ENCODE measurements around the gene MEA1. TPM values are rescaled to one million over a fixed set of nuclear protein-coding genes. Genes with fewer than 3 reads are reported as not detected.

MEA1 gene
- total RNA-seq, 2 donors from 2014 or later = 93.3 to 104 TPM

DNA sequence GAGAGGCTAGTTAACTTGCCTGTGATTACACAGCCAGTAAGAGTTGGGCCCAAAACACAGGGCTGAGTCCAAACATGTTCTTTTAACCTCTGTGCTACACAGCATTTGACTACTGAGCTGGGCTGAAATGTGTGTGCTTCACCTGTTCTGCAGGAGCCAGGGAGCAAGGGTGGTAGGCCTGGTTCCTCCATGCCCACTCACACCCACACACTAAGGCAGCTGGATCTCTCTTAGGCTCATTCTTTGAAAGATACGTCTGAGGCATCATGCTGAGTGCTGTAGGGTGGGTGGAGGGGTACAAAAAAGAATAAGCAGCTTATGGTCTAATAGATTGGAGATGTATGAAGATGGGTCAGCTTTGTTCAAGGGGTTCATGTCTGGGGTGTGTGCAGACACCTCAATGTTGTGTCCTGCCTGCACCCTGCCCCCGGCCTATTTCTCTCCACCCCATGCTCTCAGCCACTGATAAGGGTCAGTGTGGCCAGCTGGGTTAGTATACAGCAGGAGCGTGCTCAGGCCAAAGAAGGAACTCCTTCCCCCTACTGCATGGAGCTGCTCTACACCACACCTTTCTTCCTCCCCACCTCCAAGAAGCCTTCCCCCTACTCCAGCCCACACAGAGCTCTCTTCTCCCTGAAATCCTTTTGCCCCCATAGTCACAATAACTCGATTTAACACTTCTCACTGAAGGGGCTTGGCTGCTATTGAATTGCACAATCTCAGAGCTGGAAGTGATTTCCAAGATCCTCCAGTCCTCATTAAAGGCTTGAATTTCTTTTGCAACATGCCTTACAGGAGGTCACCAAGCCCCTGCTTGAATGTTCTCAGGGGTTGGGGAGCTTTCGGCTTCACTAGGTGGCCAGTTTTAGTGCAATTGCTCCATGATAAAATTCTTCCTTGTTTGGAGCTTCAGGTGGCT, 26.0 kb downstream of the MEA1 start:
- Histone ChIP-seq H3K27ac (ENCODE audit: low read depth, low read length) (no peak overlapping the region), H3K9ac (ENCODE audit: extremely low read depth, low read length, poor library complexity, severe bottlenecking) (no peak overlapping the region), H3K9me3 (ENCODE audit: control insufficient read depth, low read length) (no peaks in the 10 kb centered on the region), H3K36me3 (ENCODE audit: control insufficient read depth, insufficient read depth, low read length) (peaks cover 31% of the 10 kb centered on the region), H3K4me3 (ENCODE audit: low read length) (peak overlapping the region; percentile 37), H3K27me3 (ENCODE audit: control insufficient read depth, insufficient read depth, low read length, poor library complexity, severe bottlenecking) (no peaks in the 10 kb centered on the region), H3K4me1 (ENCODE audit: control insufficient read depth, insufficient read depth, low read length) (peaks cover 9% of the 10 kb centered on the region)
- no peak overlapping the region for H3K27ac Mint-ChIP-seq
- no peak for DNase-seq
- H3K9me3 Mint-ChIP-seq = no peaks in the 10 kb centered on the region
- peaks cover 36% of the 10 kb centered on the region for H3K36me3 Mint-ChIP-seq (ENCODE audit: low read depth)
- H3K27me3 Mint-ChIP-seq (ENCODE audit: insufficient read depth) = no peaks in the 10 kb centered on the region
- TF ChIP-seq, protein P1, sequence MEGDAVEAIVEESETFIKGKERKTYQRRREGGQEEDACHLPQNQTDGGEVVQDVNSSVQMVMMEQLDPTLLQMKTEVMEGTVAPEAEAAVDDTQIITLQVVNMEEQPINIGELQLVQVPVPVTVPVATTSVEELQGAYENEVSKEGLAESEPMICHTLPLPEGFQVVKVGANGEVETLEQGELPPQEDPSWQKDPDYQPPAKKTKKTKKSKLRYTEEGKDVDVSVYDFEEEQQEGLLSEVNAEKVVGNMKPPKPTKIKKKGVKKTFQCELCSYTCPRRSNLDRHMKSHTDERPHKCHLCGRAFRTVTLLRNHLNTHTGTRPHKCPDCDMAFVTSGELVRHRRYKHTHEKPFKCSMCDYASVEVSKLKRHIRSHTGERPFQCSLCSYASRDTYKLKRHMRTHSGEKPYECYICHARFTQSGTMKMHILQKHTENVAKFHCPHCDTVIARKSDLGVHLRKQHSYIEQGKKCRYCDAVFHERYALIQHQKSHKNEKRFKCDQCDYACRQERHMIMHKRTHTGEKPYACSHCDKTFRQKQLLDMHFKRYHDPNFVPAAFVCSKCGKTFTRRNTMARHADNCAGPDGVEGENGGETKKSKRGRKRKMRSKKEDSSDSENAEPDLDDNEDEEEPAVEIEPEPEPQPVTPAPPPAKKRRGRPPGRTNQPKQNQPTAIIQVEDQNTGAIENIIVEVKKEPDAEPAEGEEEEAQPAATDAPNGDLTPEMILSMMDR (conservative IDR thresholded peaks at IDR 0.05) = no peak
- H3K4me1 Mint-ChIP-seq = peaks cover 33% of the 10 kb centered on the region
- WGBS, 2 experiments (ENCODE audit: insufficient coverage in 1 of 2, insufficient read length in 1 of 2) = 89 to 93% methylated on average over 4 to 5 of the region's 5 CpGs
- no peak overlapping the region for H3K4me3 Mint-ChIP-seq

DNA sequence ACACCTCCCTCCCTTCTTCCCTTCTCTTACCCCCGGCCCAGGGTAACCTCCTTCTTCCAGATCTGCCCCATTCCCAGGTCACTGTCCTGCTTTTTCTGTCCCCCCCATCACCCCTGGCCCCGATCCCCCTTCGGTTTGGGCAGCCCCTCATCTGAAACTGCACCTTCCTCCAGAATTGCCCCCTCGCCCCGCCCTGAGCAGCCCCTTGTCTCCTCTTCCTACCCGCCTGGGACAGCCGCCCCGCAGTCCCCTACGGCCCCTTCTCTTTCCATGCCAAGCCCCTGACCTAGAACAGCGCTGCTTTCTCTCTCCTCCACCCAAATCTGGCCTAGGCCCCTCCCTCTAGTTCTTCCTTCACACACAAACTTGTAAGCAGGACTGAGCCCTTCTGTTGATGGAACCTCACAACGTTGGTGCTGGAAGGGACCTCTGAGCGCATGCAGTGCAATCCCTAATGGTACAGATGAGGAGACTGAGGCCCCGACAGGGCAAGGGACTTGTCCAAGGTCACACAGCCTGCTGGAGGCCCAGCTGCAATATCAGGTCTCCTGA, 28.7 kb downstream of the MEA1 start:
- H3K36me3 Mint-ChIP-seq (ENCODE audit: low read depth) = peaks cover 15% of the 10 kb centered on the region
- Histone ChIP-seq H3K4me3 (ENCODE audit: low read length) (peak overlapping the region; percentile 88), H3K27ac (ENCODE audit: low read depth, low read length) (no peak overlapping the region), H3K4me1 (ENCODE audit: control insufficient read depth, insufficient read depth, low read length) (peaks cover 9% of the 10 kb centered on the region), H3K9ac (ENCODE audit: extremely low read depth, low read length, poor library complexity, severe bottlenecking) (peak overlapping the region; percentile 66), H3K27me3 (ENCODE audit: control insufficient read depth, insufficient read depth, low read length, poor library complexity, severe bottlenecking) (no peaks in the 10 kb centered on the region), H3K36me3 (ENCODE audit: control insufficient read depth, insufficient read depth, low read length) (peaks cover 16% of the 10 kb centered on the region), H3K9me3 (ENCODE audit: control insufficient read depth, low read length) (no peaks in the 10 kb centered on the region)
- no peaks in the 10 kb centered on the region for H3K27me3 Mint-ChIP-seq (ENCODE audit: insufficient read depth)
- WGBS, 2 experiments (ENCODE audit: insufficient coverage in 1 of 2, insufficient read length in 1 of 2) = 19 to 20% methylated on average over 4 to 13 of the region's 13 CpGs
- TF ChIP-seq, protein P1 (conservative IDR thresholded peaks at IDR 0.05) = no peak
- peak; percentile 76 for DNase-seq
- peak overlapping the region; percentile 75 for H3K4me3 Mint-ChIP-seq
- H3K9me3 Mint-ChIP-seq = no peaks in the 10 kb centered on the region
- peaks cover 33% of the 10 kb centered on the region for H3K4me1 Mint-ChIP-seq
- peak overlapping the region; percentile 69 for H3K27ac Mint-ChIP-seq

DNA sequence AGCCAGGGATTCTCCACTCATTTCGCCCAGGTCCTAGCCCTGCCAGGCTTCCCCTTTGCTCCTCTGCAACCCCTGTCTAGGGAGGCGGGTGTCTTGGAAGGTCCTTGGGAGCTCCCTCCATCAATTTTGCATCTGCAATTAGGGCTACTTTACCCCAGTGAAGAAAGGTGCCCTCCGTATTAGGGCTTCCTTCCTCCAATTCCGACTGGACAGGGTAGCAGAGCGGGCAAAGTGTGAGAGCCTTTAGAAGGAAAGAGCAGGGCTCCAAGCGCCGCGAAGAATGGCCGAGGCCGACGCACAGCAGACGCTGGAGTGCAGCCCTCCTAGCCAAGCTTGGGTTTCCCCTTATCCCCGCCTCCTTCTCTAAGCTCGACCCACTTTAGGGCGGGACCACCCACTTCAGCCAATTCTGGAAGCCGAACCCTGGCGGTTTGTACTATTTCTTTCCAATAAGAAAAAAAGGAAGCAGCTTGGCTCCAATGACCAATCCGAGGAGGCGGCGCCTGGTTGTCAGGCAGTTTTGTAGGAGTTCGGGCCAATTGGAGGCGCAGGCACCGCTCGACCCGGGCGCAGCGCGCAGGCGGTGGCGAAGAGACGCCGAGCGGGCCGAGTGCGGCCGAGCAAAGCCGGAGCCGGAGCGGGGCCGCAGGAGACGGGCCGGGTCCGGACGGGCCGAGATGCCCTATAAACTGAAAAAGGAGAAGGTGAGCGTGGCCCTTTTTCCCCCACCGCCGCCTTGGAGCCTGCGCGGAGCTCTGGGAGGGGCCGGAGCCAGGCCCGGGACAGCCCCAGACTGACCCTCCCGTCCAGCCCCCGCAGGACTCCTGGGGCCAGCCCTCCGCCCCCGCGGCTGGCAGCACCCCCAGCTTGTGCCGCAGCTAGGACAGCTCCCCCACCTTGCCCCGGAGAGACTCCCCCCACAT, 29.5 kb downstream of the MEA1 start, which contains the start of gene PPP2R5D:
PPP2R5D (plus strand) TSS at position 570 of the 923 bp plus-strand sequence; CDS start at position 678, 108 bp downstream.
- Histone ChIP-seq H3K27ac (ENCODE audit: low read depth, low read length) (peak within 1 kb of the TSS; percentile 75), H3K27me3 (ENCODE audit: control insufficient read depth, insufficient read depth, low read length, poor library complexity, severe bottlenecking) (no peaks in the 10 kb centered on the region), H3K9me3 (ENCODE audit: control insufficient read depth, low read length) (no peaks in the 10 kb centered on the region), H3K4me1 (ENCODE audit: control insufficient read depth, insufficient read depth, low read length) (peaks cover 9% of the 10 kb centered on the region), H3K9ac (ENCODE audit: extremely low read depth, low read length, poor library complexity, severe bottlenecking) (peak within 1 kb of the TSS; percentile 66), H3K36me3 (ENCODE audit: control insufficient read depth, insufficient read depth, low read length) (peaks cover 9% of the 10 kb centered on the region), H3K4me3 (ENCODE audit: low read length) (peak within 1 kb of the TSS; percentile 88)
- no peaks in the 10 kb centered on the region for H3K27me3 Mint-ChIP-seq (ENCODE audit: insufficient read depth)
- peak within 1 kb of the TSS; percentile 96 for H3K27ac Mint-ChIP-seq
- peaks cover 40% of the 10 kb centered on the region for H3K4me1 Mint-ChIP-seq
- DNase-seq = peak; percentile 99
- 1 to 2% methylated on average over 23 to 57 of the region's 59 CpGs for WGBS, 2 experiments (ENCODE audit: insufficient coverage in 1 of 2, insufficient read length in 1 of 2)
- peak within 1 kb of the TSS; percentile 75 for H3K4me3 Mint-ChIP-seq
- TF ChIP-seq, protein P1 (conservative IDR thresholded peaks at IDR 0.05) = no peak
- H3K36me3 Mint-ChIP-seq (ENCODE audit: low read depth) = peaks cover 8% of the 10 kb centered on the region
- H3K9me3 Mint-ChIP-seq = no peaks in the 10 kb centered on the region
